B cell (primary cell): ENCODE measurements around the gene SCFD2.

Experiments
- EZH2 ChIP-seq: IDR thresholded peaks from 2 replicates; pipeline ENCODE4 v1.6.1; 2012; ENCODE audit warnings: borderline replicate concordance, low read depth, mild to moderate bottlenecking, moderate library complexity, low read length; ENCODE audit not compliant: insufficient read depth, poor library complexity, severe bottlenecking
- TF ChIP-seq, protein P1 (sequence below): fragments of 200-600 bp; IDR thresholded peaks from one replicate; pipeline ENCODE4 v1.8.0; 2022; ENCODE audit warnings: antibody characterized with exemption, mild to moderate bottlenecking

DNA sequence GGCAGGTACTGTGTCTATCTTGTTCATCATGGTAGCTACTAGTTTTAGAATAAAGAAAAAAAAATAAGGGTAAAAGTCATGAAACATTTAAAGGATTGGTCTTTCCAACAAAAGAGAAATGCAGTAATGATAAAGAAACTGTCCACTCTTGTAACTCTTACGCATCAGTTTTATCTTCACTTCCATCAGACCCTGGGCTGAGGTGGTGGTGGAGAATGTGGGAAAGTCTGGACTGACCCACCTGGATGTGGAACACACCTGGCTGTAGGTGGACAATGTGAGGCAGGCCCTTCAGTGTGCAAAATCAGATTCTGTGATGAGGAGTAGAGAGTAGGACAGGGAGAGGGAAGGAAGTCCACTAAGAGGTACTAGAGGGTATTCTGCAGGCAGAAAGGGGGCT, 375.2 kb downstream of the SCFD2 start:
- TF ChIP-seq, protein P1, sequence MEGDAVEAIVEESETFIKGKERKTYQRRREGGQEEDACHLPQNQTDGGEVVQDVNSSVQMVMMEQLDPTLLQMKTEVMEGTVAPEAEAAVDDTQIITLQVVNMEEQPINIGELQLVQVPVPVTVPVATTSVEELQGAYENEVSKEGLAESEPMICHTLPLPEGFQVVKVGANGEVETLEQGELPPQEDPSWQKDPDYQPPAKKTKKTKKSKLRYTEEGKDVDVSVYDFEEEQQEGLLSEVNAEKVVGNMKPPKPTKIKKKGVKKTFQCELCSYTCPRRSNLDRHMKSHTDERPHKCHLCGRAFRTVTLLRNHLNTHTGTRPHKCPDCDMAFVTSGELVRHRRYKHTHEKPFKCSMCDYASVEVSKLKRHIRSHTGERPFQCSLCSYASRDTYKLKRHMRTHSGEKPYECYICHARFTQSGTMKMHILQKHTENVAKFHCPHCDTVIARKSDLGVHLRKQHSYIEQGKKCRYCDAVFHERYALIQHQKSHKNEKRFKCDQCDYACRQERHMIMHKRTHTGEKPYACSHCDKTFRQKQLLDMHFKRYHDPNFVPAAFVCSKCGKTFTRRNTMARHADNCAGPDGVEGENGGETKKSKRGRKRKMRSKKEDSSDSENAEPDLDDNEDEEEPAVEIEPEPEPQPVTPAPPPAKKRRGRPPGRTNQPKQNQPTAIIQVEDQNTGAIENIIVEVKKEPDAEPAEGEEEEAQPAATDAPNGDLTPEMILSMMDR: no peak
- no peak for TF ChIP-seq EZH2
